ENCODE results near the gene MRPS33.

DNA sequence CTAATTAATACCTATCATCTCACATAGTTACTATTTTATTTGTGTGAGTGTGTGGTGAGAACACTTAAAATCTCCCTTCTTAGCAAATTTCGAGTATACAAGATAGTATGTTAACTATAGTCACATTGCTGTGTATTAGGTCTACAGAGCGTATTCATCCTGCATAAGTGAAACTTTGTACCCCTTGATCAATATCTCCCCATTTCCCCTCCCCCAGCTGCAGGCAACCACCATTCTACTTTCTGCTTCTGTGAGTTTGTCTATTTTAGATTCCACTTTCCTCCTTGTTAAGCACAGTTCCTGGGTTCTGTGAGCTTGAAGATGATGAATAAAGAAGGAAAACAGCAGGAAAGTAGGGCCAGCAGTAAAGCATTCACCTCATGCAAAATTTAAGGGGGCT is 42.4 kb downstream of the MRPS33 start:
- TF ChIP-seq MTA3 (IDR thresholded peaks at IDR 0.05; ENCODE audit: borderline replicate concordance, low read length): no peak
- no peak for TF ChIP-seq ZNF24 (IDR thresholded peaks at IDR 0.05)
- TF ChIP-seq SRF (IDR thresholded peaks at IDR 0.05; ENCODE audit: low read depth in 2 of 2, low read length in 2 of 2): no peak
- no peak for TF ChIP-seq PRDM15 (CRISPR knock-in tag; IDR thresholded peaks at IDR 0.05)
- TF ChIP-seq SUZ12 (IDR thresholded peaks at IDR 0.05; ENCODE audit: unreplicated experiment): no peak
- no peak for TF ChIP-seq SIN3A (IDR thresholded peaks at IDR 0.05; ENCODE audit: low read depth, low read length)
- no peak for TF ChIP-seq SPI1 (IDR thresholded peaks at IDR 0.05; ENCODE audit: borderline replicate concordance, insufficient read depth, low read depth, low read length)
- TF ChIP-seq, protein P1, sequence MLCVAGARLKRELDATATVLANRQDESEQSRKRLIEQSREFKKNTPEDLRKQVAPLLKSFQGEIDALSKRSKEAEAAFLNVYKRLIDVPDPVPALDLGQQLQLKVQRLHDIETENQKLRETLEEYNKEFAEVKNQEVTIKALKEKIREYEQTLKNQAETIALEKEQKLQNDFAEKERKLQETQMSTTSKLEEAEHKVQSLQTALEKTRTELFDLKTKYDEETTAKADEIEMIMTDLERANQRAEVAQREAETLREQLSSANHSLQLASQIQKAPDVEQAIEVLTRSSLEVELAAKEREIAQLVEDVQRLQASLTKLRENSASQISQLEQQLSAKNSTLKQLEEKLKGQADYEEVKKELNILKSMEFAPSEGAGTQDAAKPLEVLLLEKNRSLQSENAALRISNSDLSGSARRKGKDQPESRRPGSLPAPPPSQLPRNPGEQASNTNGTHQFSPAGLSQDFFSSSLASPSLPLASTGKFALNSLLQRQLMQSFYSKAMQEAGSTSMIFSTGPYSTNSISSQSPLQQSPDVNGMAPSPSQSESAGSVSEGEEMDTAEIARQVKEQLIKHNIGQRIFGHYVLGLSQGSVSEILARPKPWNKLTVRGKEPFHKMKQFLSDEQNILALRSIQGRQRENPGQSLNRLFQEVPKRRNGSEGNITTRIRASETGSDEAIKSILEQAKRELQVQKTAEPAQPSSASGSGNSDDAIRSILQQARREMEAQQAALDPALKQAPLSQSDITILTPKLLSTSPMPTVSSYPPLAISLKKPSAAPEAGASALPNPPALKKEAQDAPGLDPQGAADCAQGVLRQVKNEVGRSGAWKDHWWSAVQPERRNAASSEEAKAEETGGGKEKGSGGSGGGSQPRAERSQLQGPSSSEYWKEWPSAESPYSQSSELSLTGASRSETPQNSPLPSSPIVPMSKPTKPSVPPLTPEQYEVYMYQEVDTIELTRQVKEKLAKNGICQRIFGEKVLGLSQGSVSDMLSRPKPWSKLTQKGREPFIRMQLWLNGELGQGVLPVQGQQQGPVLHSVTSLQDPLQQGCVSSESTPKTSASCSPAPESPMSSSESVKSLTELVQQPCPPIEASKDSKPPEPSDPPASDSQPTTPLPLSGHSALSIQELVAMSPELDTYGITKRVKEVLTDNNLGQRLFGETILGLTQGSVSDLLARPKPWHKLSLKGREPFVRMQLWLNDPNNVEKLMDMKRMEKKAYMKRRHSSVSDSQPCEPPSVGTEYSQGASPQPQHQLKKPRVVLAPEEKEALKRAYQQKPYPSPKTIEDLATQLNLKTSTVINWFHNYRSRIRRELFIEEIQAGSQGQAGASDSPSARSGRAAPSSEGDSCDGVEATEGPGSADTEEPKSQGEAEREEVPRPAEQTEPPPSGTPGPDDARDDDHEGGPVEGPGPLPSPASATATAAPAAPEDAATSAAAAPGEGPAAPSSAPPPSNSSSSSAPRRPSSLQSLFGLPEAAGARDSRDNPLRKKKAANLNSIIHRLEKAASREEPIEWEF (IDR thresholded peaks at IDR 0.05; ENCODE audit: insufficient replicate concordance, low read depth, low read length): no peak
- no peak for TF ChIP-seq REST (IDR thresholded peaks at IDR 0.05; ENCODE audit: low read depth, low read length)
- no peak for TF ChIP-seq CBX5 (IDR thresholded peaks at IDR 0.05; ENCODE audit: low read depth)

Data from GM12878 (cell line).